ENCODE measurements around the gene CFAP47. TPM values are rescaled to one million over a fixed set of nuclear protein-coding genes. Genes with fewer than 3 reads are reported as not detected.

Gene CFAP47
- total and polyA plus RNA-seq, 2 of the 8 experiments (the other 6 are each of a cell fraction or from before 2014, with no cell fraction given), result 0.04 TPM; not detected in 1

DNA sequence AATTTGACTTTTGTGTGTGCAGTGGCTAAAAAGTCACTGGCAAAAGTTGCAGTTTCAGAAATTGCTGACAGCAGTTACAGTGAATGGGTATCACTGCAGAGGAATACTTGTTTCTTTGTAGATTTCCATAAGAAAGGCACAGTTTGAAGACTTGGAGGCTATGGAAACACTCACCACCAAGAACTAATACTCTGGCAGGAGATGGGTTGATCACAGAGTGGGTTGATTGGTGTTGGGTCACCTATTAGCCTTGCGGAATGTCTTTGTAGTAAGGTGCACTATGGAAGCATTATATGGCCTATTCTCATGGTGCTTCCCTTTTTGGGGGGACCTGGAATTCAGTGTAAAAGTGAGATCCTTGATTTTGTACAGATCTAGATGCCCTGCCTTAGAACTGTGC lies 502.8 kb downstream of the CFAP47 start (continued):
- no peak for TF ChIP-seq CREB1 (IDR thresholded peaks at IDR 0.05)

- Histone ChIP-seq H3K18ac (ENCODE audit: extremely low read depth, low read length) (no peak overlapping the region), H3K56ac (replicated peaks; ENCODE audit: insufficient read length, low read depth, low read length) (no peak overlapping the region), H3K23me2 (ENCODE audit: low read depth, low read length) (no peaks in the 10 kb centered on the region), H2AFZ (ENCODE audit: low read length) (no peak overlapping the region), H3K23ac (ENCODE audit: insufficient read length) (no peak overlapping the region), H2BK15ac (ENCODE audit: low read length) (no peak overlapping the region), H3K9me3 (ENCODE audit: insufficient read depth in 2 of 2, low read depth in 1 of 2, low read length in 1 of 2) (no peaks in the 10 kb centered on the region), H3K4me2 (ENCODE audit: insufficient read depth in 1 of 2, low read depth in 2 of 2, low read length in 2 of 2) (no peak overlapping the region), H3K4me1 (replicated peaks in 1 of 4; ENCODE audit: control insufficient read depth in 3 of 4, insufficient read depth in 4 of 4, low read length in 3 of 4) (no peaks in the 10 kb centered on the region), H3K27ac (ENCODE audit: low read depth, low read length) (no peak overlapping the region), H4K5ac (ENCODE audit: insufficient read length, low read depth, low read length) (no peak overlapping the region), H2AK5ac (ENCODE audit: low read depth, low read length) (no peak overlapping the region), H4K91ac (replicated peaks; ENCODE audit: insufficient read length, low read length) (no peak overlapping the region), H3K79me2 (ENCODE audit: control insufficient read depth in 1 of 2, insufficient read depth in 2 of 2, low read length in 2 of 2) (no peaks in the 10 kb centered on the region), H3K4me3 (ENCODE audit: extremely low read depth in 1 of 4, insufficient read depth in 2 of 4, low read depth in 3 of 4, low read length in 4 of 4) (no peak overlapping the region), H3K36me3 (ENCODE audit: control insufficient read depth in 2 of 4, insufficient read depth in 4 of 4, low read length in 3 of 4) (no peaks in the 10 kb centered on the region), H2BK120ac (replicated peaks; ENCODE audit: low read depth, low read length) (no peak overlapping the region), H2BK20ac (ENCODE audit: low read length) (no peak overlapping the region), H3K9ac (replicated peaks in 1 of 4; ENCODE audit: extremely low read depth in 1 of 4, low read depth in 3 of 4, low read length in 3 of 4) (no peak overlapping the region), H2BK5ac (ENCODE audit: low read depth, low read length) (no peak overlapping the region), H3K4ac (replicated peaks; ENCODE audit: insufficient read length, low read depth, low read length) (no peak overlapping the region), H3K79me1 (ENCODE audit: low read depth, low read length) (no peaks in the 10 kb centered on the region), H4K20me1 (replicated peaks in 1 of 2; ENCODE audit: control insufficient read depth in 1 of 2, insufficient read depth in 2 of 2, low read length in 2 of 2) (no peaks in the 10 kb centered on the region), H3K27me3 (replicated peaks in 1 of 4; ENCODE audit: control insufficient read depth in 3 of 4, extremely low read depth in 1 of 4, insufficient read depth in 3 of 4, low read length in 3 of 4) (no peaks in the 10 kb centered on the region), H4K8ac (ENCODE audit: extremely low read depth, insufficient read depth, low read length) (no peak overlapping the region), H3K14ac (ENCODE audit: insufficient read length) (no peak overlapping the region), H2BK12ac (ENCODE audit: low read depth, low read length) (no peak overlapping the region)
- FAIRE-seq, result no peak
- 97% methylated on average over 3 of the region's 3 CpGs; no CpG with 5 or more reads in 1 of the 2 experiments for whole genome bisulfite sequencing, 2 experiments (ENCODE audit: extremely low coverage in 1 of 2, insufficient coverage in 1 of 2, insufficient read length in 1 of 2, insufficient replicate concordance in 2 of 2, low coverage in 1 of 2, low lambda C conversion rate in 2 of 2, missing lambda C conversion rate in 1 of 2)
- POLR2A ChIA-PET (ENCODE audit: partially characterized antibody), result no interaction called here
- TF ChIP-seq TEAD4 (IDR thresholded peaks at IDR 0.05; ENCODE audit: low read depth, low read length), result no peak
- DNase-seq (ENCODE audit: low read depth in 1 of 2, low spot score in 2 of 2), result no peak
- CTCF ChIA-PET (ENCODE audit: partially characterized antibody), result no interaction called here
Measured at GRCh38 chrX:36431819-36432218, 512.3 kb downstream of the CFAP47 start.

All from H1 (cell line).